Adrenal gland (tissue), 12 donors: Measurements from ENCODE around the gene CCDC24. TPM values are rescaled to one million over a fixed set of nuclear protein-coding genes. Genes with fewer than 3 reads are reported as not detected.

ENCODE experiments used
- DNase-seq, 7 donors: peaks; one replicate each; pipeline ENCODE4 v3.0.0-alpha.2; 2019 to 2020
- H3K27ac ChIP-seq, 5 donors: fragments of 200-600 bp; sonication (generic) in 4 of 5; 1 replicate in 3 of 5; 2 replicates in 2 of 5; pipeline versions ENCODE4 v1.5.1 to v1.8.0; 2016 to 2020; ENCODE audit warnings: mild to moderate bottlenecking in 1 of 5
- H3K27me3 ChIP-seq: fragments of 200-600 bp; 2 replicates; pipeline ENCODE4 v1.8.0; 2021
- H3K36me3 ChIP-seq, 2 donors: fragments of 200-600 bp; replicated peaks in 1 of 2; 1 replicate in 1 of 2; 2 replicates in 1 of 2; pipeline versions ENCODE4 v1.5.1 to v1.8.0; 2018 to 2022
- H3K4me1 ChIP-seq, 2 donors: fragments of 200-600 bp; replicated peaks in 1 of 2; 1 replicate in 1 of 2; 2 replicates in 1 of 2; pipeline versions ENCODE4 v1.5.1 to v1.8.0; 2018 to 2021
- H3K4me3 ChIP-seq, 4 donors: fragments of 200-600 bp; sonication (generic) in 3 of 4; one replicate each; pipeline ENCODE4 v1.5.1; 2016 to 2018
- H3K9me3 ChIP-seq, 3 donors: fragments of 200-600 bp; sonication (generic) in 1 of 3; replicated peaks in 1 of 3; 1 replicate in 2 of 3; 2 replicates in 1 of 3; pipeline versions ENCODE4 v1.5.1 to v1.8.0; 2016 to 2021
- POLR2A ChIP-seq, 2 donors: fragments of 450-650 bp; IDR thresholded peaks; one replicate each; pipeline ENCODE4 v1.6.1; 2017; ENCODE audit warnings: antibody characterized with exemption in 2 of 2, mild to moderate bottlenecking in 2 of 2, moderate library complexity in 1 of 2
- WGBS, 4 donors: extraction: QIAGEN DNeasy Blood & Tissue Kit in 2 of 4; methylation state at CpG; one replicate each; pipeline versions ENCODE4 v1.1.5 to v1.1.7; 2013 to 2017; 5-methylcytosine and 5-hydroxymethylcytosine counted together
- intact Hi-C, 2 donors: fragments of 100-400 bp; cut with DNase I; formaldehyde crosslinking; loops; one replicate each; pipeline versions ENCODE4 v1.14.1 to v1.15.0; 2022 to 2023
- polyA plus RNA-seq, 3 donors: library from polyadenylated mRNA; stranded (reverse); fragments of 200-250 nt in 2 of 3; fragments of 350-450 nt in 1 of 3; fragmentation: Illumina TruSeq in 1 of 3; extraction: RNeasy Lipid Tissue Mini Kit (QIAGEN cat#74804) in 1 of 3; gene quantifications; one replicate each; pipeline ENCODE4 v1.2.3, GENCODE V29; 2013 to 2014
- total RNA-seq, 9 donors: library from RNA; depleted of rRNA in 4 of 9; stranded (reverse); fragments of >200 nt in 4 of 9; fragments of 120-200 nt in 1 of 9; fragmentation: NEBNext Ultra II Directional in 1 of 9; extraction: Animal tissue kit (Norgen Biotek cat#: 25700) in 1 of 9; gene quantifications; one replicate each; pipeline versions ENCODE4 v1.1.0 to v1.2.4, GENCODE V29; 2013 to 2023
- TF ChIP-seq, protein P1 (sequence below), 6 experiments: fragments of 450-650 bp in 4 of 6; fragments of 200-600 bp in 2 of 6; sonication (generic) in 1 of 6; IDR thresholded peaks; 1 replicate in 5 of 6; 2 replicates in 1 of 6; pipeline versions ENCODE4 v1.5.1 to v1.8.0; 2016 to 2021; ENCODE audit warnings: antibody characterized with exemption in 6 of 6, mild to moderate bottlenecking in 2 of 6, moderate library complexity in 1 of 6
- donor health status: healthy with polysubstance abuse.
- donor health status: Bipolar disorder and iron deficiency.
- donor health status: DM: yes; HTN: yes; CAD: no.
- donor health status: DM: no; HTN: no; CAD: no.
- donor health status: DM: no; HTN: no; CAD: no.
- donor health status: DM: yes; HTN: yes; CAD: no.

The CCDC24 gene
- total and polyA plus RNA-seq, 12 donors = 3.1 to 53.5 (median 11.7) TPM

DNA sequence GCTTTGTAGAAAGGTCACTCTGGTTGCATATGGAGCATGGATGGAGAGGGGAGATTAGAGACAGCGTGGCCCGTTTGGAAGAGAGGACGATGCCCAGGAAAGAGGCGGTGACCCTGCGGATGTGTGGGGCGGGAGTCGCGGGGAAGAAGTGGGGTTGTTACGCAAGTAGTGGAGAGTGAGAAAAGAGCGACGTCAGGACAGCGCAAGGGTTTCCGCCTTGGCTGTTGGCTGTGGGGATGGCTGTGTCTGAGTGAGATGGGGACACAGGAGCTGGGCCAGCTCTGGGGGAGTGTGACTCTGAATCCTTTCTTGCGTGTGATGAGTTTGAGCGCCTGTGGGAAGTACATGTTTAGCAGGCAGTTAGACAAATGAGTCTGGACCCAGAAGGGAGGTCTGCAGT is 8.6 kb upstream of the CCDC24 start:
- Histone ChIP-seq H3K4me3 (no peak overlapping the region), H3K4me1 (peaks cover 7 to 16% of the 10 kb centered on the region in 2 donors), H3K36me3 (peaks cover 0 to 1% of the 10 kb centered on the region in 2 donors), H3K27me3 (no peaks in the 10 kb centered on the region), H3K27ac (no peak overlapping the region), H3K9me3 (no peaks in the 10 kb centered on the region)
- TF ChIP-seq, protein P1, sequence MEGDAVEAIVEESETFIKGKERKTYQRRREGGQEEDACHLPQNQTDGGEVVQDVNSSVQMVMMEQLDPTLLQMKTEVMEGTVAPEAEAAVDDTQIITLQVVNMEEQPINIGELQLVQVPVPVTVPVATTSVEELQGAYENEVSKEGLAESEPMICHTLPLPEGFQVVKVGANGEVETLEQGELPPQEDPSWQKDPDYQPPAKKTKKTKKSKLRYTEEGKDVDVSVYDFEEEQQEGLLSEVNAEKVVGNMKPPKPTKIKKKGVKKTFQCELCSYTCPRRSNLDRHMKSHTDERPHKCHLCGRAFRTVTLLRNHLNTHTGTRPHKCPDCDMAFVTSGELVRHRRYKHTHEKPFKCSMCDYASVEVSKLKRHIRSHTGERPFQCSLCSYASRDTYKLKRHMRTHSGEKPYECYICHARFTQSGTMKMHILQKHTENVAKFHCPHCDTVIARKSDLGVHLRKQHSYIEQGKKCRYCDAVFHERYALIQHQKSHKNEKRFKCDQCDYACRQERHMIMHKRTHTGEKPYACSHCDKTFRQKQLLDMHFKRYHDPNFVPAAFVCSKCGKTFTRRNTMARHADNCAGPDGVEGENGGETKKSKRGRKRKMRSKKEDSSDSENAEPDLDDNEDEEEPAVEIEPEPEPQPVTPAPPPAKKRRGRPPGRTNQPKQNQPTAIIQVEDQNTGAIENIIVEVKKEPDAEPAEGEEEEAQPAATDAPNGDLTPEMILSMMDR (IDR thresholded peaks at IDR 0.05) = no peak
- TF ChIP-seq POLR2A (IDR thresholded peaks at IDR 0.05) = no peak
- intact Hi-C loops = no loop called here
- 77 to 90% (median 88%) methylated on average over 15 of the region's 15 CpGs for WGBS, 4 donors
- no peak for DNase-seq

DNA sequence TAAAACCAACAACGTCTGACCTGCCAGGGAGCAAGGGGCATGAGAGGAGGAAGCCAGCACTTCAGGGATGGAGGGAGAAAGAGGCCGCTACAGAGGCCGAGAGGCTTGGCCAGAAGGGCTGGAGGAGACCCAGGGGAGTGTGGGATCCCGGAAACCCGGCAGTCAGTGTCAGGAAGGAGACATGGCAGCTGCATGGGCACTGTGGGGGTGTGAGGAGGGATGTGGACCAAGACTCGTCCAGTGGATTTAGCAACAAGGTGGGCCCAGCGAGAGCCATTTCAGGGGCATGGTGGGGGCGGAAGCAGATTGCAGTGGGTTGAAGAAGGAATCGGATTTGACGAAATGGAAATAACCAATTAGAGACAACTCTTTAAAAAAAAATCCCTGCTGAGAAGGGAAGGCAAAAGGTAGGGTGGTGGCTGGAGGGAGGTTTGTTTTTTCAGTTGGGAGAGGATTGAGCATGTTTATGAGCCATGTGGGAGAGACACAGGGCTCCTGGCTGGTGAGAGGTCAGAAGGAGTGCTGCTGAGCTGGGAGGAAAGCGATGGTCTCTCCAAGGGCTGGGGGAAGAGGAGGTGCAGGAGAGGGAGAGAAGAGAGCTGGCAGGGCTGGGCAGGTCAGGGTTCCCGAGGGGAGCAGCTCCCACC is 8.0 kb upstream of the CCDC24 start:
- Histone ChIP-seq H3K9me3 (no peaks in the 10 kb centered on the region), H3K4me3 (no peak overlapping the region), H3K27ac (no peak overlapping the region), H3K4me1 (peaks cover 7 to 10% of the 10 kb centered on the region in 2 donors), H3K27me3 (no peaks in the 10 kb centered on the region), H3K36me3 (no peaks in the 10 kb centered on the region)
- no peak for DNase-seq
- no peak for TF ChIP-seq POLR2A (IDR thresholded peaks at IDR 0.05)
- TF ChIP-seq, protein P1 (IDR thresholded peaks at IDR 0.05) = no peak
- 83 to 89% (median 86%) methylated on average over 12 of the region's 12 CpGs for WGBS, 4 donors
- intact Hi-C loops = no loop called here

DNA sequence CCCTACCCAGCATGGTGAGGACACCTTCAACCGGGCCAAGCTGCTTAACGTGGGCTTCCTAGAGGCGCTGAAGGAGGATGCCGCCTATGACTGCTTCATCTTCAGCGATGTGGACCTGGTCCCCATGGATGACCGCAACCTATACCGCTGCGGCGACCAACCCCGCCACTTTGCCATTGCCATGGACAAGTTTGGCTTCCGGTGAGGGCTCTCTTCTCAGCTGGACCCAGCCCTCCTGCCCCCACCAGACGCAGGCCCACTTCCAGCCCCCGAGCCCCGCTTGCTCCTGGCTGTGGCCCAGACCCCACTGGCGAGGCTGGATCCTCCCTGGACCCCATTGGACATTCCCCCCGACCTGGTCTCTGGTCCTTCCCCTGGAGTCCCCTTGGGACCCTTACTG is 6.5 kb upstream of the CCDC24 start:
- Histone ChIP-seq H3K9me3 (no peaks in the 10 kb centered on the region), H3K4me3 (no peak overlapping the region), H3K27me3 (no peaks in the 10 kb centered on the region), H3K27ac (no peak overlapping the region), H3K36me3 (no peaks in the 10 kb centered on the region), H3K4me1 (peaks cover 4% of the 10 kb centered on the region in 2 donors)
- no peak for TF ChIP-seq POLR2A (IDR thresholded peaks at IDR 0.05)
- TF ChIP-seq, protein P1 (IDR thresholded peaks at IDR 0.05) = no peak
- no peak for DNase-seq
- 96 to 100% (median 98%) methylated on average over 2 to 16 of the region's 16 CpGs for WGBS, 4 donors
- intact Hi-C loops = no loop called here

DNA sequence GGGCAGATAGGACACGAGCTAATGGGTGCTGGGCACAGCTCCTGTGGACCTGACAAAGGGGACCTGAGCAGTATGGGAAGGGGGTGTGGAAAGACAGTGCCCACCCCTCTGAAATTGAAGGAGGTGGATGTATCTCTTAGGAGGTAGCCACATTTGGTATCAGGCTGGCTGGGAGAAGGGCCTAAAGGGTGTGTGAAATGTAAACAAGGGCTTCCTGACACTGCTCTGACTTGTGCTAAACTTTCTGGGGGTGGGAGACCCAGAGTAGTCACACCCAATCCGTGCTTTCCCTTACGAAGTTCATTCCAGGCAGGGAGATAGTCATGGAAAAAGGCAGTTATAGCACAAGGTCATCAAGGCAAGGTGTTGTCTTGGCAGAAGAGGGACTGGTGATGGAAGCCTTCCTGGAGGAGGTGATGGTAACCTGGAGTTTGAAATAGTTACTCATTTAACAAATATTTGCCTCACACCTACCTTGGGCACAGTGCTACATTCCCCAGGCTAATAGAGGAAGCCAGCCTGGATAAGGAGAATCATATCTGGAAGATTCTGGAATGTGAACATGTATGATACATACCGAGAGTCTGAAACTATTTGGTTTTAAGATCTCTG is 5.3 kb upstream of the CCDC24 start:
- no peaks in the 10 kb centered on the region for H3K36me3 ChIP-seq

More for the DNA sequence above, 5.3 kb upstream of the CCDC24 start:
- Histone ChIP-seq H3K4me1 (peaks cover 4 to 6% of the 10 kb centered on the region in 2 donors), H3K27ac (no peak overlapping the region), H3K9me3 (no peaks in the 10 kb centered on the region), H3K27me3 (no peaks in the 10 kb centered on the region), H3K4me3 (no peak overlapping the region)
- TF ChIP-seq, protein P1 (IDR thresholded peaks at IDR 0.05) = no peak
- no peak for TF ChIP-seq POLR2A (IDR thresholded peaks at IDR 0.05)
- WGBS, 4 donors = 88 to 93% (median 92%) methylated on average over 4 of the region's 4 CpGs
- intact Hi-C loops = no loop called here
- no peak for DNase-seq
